ENCODE data around the gene GRM7.
A peak's percentile ranks its signal among the peaks of the same experiment; 100 is the strongest.

GRM7 gene

GRCh38 chr3:7766530-7766929, 905.6 kb downstream of the GRM7 start:
- DNase-seq (ENCODE audit: low read depth), result no peak
- in situ Hi-C loops (cut with HindIII; ENCODE audit: low sequenced_read_pairs), result no loop called here
- no peak overlapping the region for H3K4me3 ChIP-seq (ENCODE audit: low read depth, low read length)
- no peak for TF ChIP-seq CTCF (IDR thresholded peaks at IDR 0.05; ENCODE audit: low read depth, low read length, missing control alignments)

- no peak overlapping the region for H3K4me3 ChIP-seq (ENCODE audit: low read depth, low read length)
- no peak for TF ChIP-seq CTCF (IDR thresholded peaks at IDR 0.05; ENCODE audit: low read depth, low read length, missing control alignments)
- in situ Hi-C loops (cut with HindIII; ENCODE audit: low sequenced_read_pairs), result no loop called here
- DNase-seq (ENCODE audit: low read depth), result no peak
Observed at GRCh38 chr3:7779331-7779730, 918.4 kb downstream of the GRM7 start.

DNA sequence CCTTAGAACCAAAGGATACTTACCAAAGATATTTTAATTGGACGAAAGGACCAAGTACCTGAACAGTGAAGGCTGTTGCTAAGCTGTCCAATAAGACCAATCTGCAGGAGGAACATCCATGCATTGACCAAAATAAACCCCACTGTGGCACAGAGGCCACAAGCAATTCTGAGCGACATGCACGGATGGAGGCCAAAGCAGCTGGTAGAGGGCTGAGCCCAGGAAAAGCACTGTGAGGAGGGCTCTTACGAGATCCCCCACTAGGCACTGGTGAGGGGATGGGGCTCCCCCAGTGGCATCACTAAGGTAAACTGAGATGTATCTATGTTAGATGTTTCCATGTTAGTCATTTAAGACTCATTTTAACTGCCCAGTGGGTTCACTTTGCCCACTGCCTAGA, 920.5 kb downstream of the GRM7 start:
- in situ Hi-C loops (cut with HindIII; ENCODE audit: low sequenced_read_pairs), result no loop called here
- no peak for TF ChIP-seq CTCF (IDR thresholded peaks at IDR 0.05; ENCODE audit: low read depth, low read length, missing control alignments)
- DNase-seq (ENCODE audit: low read depth), result no peak
- no peak overlapping the region for H3K4me3 ChIP-seq (ENCODE audit: low read depth, low read length)

GRCh38 chr3:7787871-7788828, 927.2 kb downstream of the GRM7 start:
- no peak for DNase-seq (ENCODE audit: low read depth)
- peak; percentile 26 for TF ChIP-seq CTCF (IDR thresholded peaks at IDR 0.05; ENCODE audit: low read depth, low read length, missing control alignments)
- H3K4me3 ChIP-seq (ENCODE audit: low read depth, low read length), result no peak overlapping the region
- in situ Hi-C loops (cut with HindIII; ENCODE audit: low sequenced_read_pairs), result no loop called here

DNA sequence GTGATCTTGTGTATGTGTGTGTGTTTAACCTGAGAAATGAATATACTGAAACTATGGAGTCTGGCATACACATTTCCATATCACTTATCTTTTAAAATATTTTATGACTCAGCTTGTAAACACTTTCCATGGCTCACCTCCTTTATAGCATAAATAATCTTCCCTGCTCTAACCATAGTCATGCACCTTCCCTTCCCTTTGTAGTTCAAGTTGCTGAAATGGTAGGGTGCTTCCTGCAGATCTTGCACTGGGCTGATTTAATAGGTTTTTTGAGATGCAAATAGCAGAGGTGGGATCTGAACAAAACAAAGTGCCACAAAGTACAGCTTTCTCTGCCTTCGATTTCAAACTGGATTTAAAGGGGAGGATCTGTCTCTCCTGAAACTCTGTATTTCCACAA, 928.0 kb downstream of the GRM7 start:
- no peak for TF ChIP-seq CTCF (IDR thresholded peaks at IDR 0.05; ENCODE audit: low read depth, low read length, missing control alignments)
- in situ Hi-C loops (cut with HindIII; ENCODE audit: low sequenced_read_pairs), result no loop called here
- no peak overlapping the region for H3K4me3 ChIP-seq (ENCODE audit: low read depth, low read length)
- DNase-seq (ENCODE audit: low read depth), result no peak

DNA sequence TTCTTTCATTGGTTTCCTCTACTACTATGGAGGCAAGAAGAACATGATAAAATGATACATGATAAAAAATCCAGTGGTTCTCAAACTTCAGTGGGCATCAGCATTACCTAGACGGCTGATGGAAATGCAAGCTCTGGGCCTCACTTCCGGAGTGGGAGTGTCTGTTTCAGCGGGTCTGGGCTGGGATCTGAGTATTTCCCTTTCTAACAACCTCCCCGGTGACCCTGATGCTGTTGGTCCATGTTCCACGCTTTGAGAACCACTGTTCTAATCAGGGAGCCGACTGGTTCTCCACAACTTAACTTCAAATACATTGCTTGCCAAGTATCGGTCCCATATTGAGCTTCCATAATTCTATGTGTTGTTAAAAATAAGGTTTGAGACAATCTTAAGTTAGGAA, 928.4 kb downstream of the GRM7 start:
- in situ Hi-C loops (cut with HindIII; ENCODE audit: low sequenced_read_pairs), result no loop called here
- TF ChIP-seq CTCF (IDR thresholded peaks at IDR 0.05; ENCODE audit: low read depth, low read length, missing control alignments), result no peak
- H3K4me3 ChIP-seq (ENCODE audit: low read depth, low read length), result no peak overlapping the region
- DNase-seq (ENCODE audit: low read depth), result no peak
